GM10266 (cell line): ENCODE measurements around the gene ENO2.
A peak's percentile ranks its signal among the peaks of the same experiment; 100 is the strongest.
"Not testable (repeated sequence)": the region's sequence is repeated elsewhere in the genome, so short reads cannot be mapped to it uniquely, and the experiment has no call there.

Experiments used
- DNase-seq: peaks from one replicate; pipeline ENCODE4 v3.0.0; 2012; ENCODE audit errors: extremely low spot score
- CTCF ChIP-seq: IDR thresholded peaks from 2 replicates; pipeline ENCODE4 v1.5.1; 2012; ENCODE audit warnings: mild to moderate bottlenecking, low read depth; ENCODE audit not compliant: control insufficient read depth, insufficient read depth; ENCODE audit errors: missing control alignments

The ENO2 gene

GRCh38 chr12:6890789-6891645 is 23.4 kb upstream of the ENO2 start:
- DNase-seq: peak; percentile 97
- peak; percentile 92 for TF ChIP-seq CTCF

- no peak for TF ChIP-seq CTCF
- no peak for DNase-seq
Measured at GRCh38 chr12:6891646-6892001, 22.8 kb upstream of the ENO2 start.

- not testable (repeated sequence) for DNase-seq
Measured at GRCh38 chr12:6892683-6893082, 21.7 kb upstream of the ENO2 start.

- no peak for TF ChIP-seq CTCF
- DNase-seq: no peak
Measured at GRCh38 chr12:6894321-6894720, 20.1 kb upstream of the ENO2 start.

GRCh38 chr12:6896846-6897435 is 17.4 kb upstream of the ENO2 start:
- no peak for DNase-seq
- no peak for TF ChIP-seq CTCF

- no peak for DNase-seq
- TF ChIP-seq CTCF: no peak
Measured at GRCh38 chr12:6899427-6899826, 15.0 kb upstream of the ENO2 start.

GRCh38 chr12:6899837-6900519 is 14.4 kb upstream of the ENO2 start:
- no peak for DNase-seq
- no peak for TF ChIP-seq CTCF

- DNase-seq: no peak
- TF ChIP-seq CTCF: no peak
Measured at GRCh38 chr12:6902448-6902847, 11.9 kb upstream of the ENO2 start.
